Vagina (tissue), 2 donors: Measurements from ENCODE around the gene AARS1. TPM values are rescaled to one million over a fixed set of nuclear protein-coding genes. Genes with fewer than 3 reads are reported as not detected.
"Not testable (repeated sequence)": the region's sequence is repeated elsewhere in the genome, so short reads cannot be mapped to it uniquely, and the experiment has no call there.

Experiments used
- DNase-seq, 2 donors: peaks; one replicate each; pipeline ENCODE4 v3.0.0-alpha.2; 2017; ENCODE audit errors: extremely low spot score in 2 of 2
- H3K27ac ChIP-seq: fragments of 200-600 bp; sonication (generic); one replicate; pipeline ENCODE4 v1.5.1; 2019
- H3K27me3 ChIP-seq: fragments of 200-600 bp; sonication (generic); one replicate; pipeline ENCODE4 v1.5.1; 2019
- H3K36me3 ChIP-seq, 2 donors: fragments of 200-600 bp; sonication (generic); one replicate each; pipeline ENCODE4 v1.5.1; 2017 to 2019
- H3K4me1 ChIP-seq: fragments of 200-600 bp; sonication (generic); one replicate; pipeline ENCODE4 v1.5.1; 2019
- H3K4me3 ChIP-seq, 2 donors: fragments of 200-600 bp; sonication (generic); 1 replicate in 1 of 2; 2 replicates in 1 of 2; pipeline ENCODE4 v1.5.1; 2016 to 2019
- H3K9me3 ChIP-seq: fragments of 200-600 bp; sonication (generic); one replicate; pipeline ENCODE4 v1.5.1; 2019
- CTCF ChIP-seq, 3 experiments: fragments of 450-650 bp in 2 of 3; fragments of 200-600 bp in 1 of 3; sonication (generic) in 1 of 3; IDR thresholded peaks; one replicate each; pipeline ENCODE4 v1.5.1; 2017 to 2019; ENCODE audit warnings: antibody characterized with exemption in 3 of 3, mild to moderate bottlenecking in 2 of 3, moderate library complexity in 2 of 3
- POLR2A ChIP-seq, 2 donors: fragments of 450-650 bp; IDR thresholded peaks; one replicate each; pipeline ENCODE4 v1.6.1; 2017; ENCODE audit warnings: antibody characterized with exemption in 2 of 2, mild to moderate bottlenecking in 2 of 2, moderate library complexity in 2 of 2
- POLR2AphosphoS5 ChIP-seq, 2 donors: sonication (generic); formaldehyde crosslinking; IDR thresholded peaks; one replicate each; pipeline ENCODE4 v1.9.0; 2017; ENCODE audit warnings: antibody characterized with exemption in 2 of 2, mild to moderate bottlenecking in 2 of 2, low read depth in 1 of 2; ENCODE audit not compliant: insufficient read depth in 1 of 2
- intact Hi-C: fragments of 100-400 bp; cut with DNase I; formaldehyde crosslinking; loops from one replicate; pipeline ENCODE4 v1.15.1; 2023
- total RNA-seq: library from RNA; depleted of rRNA; stranded (reverse); fragments of >200 nt; gene quantifications from one replicate; pipeline ENCODE4 v1.2.3, GENCODE V29; 2016

Gene AARS1
- total RNA-seq, 1 donor from 2014 or later = 54.3 TPM

GRCh38 chr16:70324998-70325747 is 35.9 kb upstream of the AARS1 start:
- DNase-seq = no peak
- H3K36me3 ChIP-seq = peaks cover 0 to 75% of the 10 kb centered on the region in 2 donors
- no peak overlapping the region for H3K27ac ChIP-seq
- no peak overlapping the region for H3K4me3 ChIP-seq
- H3K9me3 ChIP-seq = no peaks in the 10 kb centered on the region
- H3K27me3 ChIP-seq = no peaks in the 10 kb centered on the region
- TF ChIP-seq CTCF (IDR thresholded peaks at IDR 0.05) (no peak), POLR2A (IDR thresholded peaks at IDR 0.05) (no peak), POLR2AphosphoS5 (IDR thresholded peaks at IDR 0.05; ENCODE audit: insufficient read depth in 1 of 2, low read depth in 1 of 2) (no peak)
- intact Hi-C loops = no loop called here
- H3K4me1 ChIP-seq = no peaks in the 10 kb centered on the region

GRCh38 chr16:70320121-70320520 is 30.8 kb upstream of the AARS1 start:
- Histone ChIP-seq H3K27me3 (no peaks in the 10 kb centered on the region), H3K9me3 (no peaks in the 10 kb centered on the region), H3K27ac (no peak overlapping the region), H3K4me3 (no peak overlapping the region), H3K4me1 (no peaks in the 10 kb centered on the region), H3K36me3 (peaks cover 0 to 73% of the 10 kb centered on the region in 2 donors)
- no peak for DNase-seq
- intact Hi-C loops = no loop called here
- TF ChIP-seq CTCF (IDR thresholded peaks at IDR 0.05) = no peak
- no peak for TF ChIP-seq POLR2A (IDR thresholded peaks at IDR 0.05)
- no peak for TF ChIP-seq POLR2AphosphoS5 (IDR thresholded peaks at IDR 0.05; ENCODE audit: insufficient read depth in 1 of 2, low read depth in 1 of 2)

GRCh38 chr16:70307726-70308125 is 18.4 kb upstream of the AARS1 start:
- H3K27me3 ChIP-seq, H3K27ac ChIP-seq, intact Hi-C loops, H3K4me3 ChIP-seq, DNase-seq, H3K4me1 ChIP-seq, H3K36me3 ChIP-seq, H3K9me3 ChIP-seq: not testable (repeated sequence)

GRCh38 chr16:70306880-70307279 is 17.6 kb upstream of the AARS1 start:
- Histone ChIP-seq H3K4me1 (peaks cover 5% of the 10 kb centered on the region), H3K4me3 (no peak overlapping the region), H3K27me3 (no peaks in the 10 kb centered on the region), H3K9me3 (no peaks in the 10 kb centered on the region), H3K36me3 (no peaks in the 10 kb centered on the region), H3K27ac (no peak overlapping the region)
- intact Hi-C loops = no loop called here
- TF ChIP-seq POLR2A (IDR thresholded peaks at IDR 0.05) = no peak
- TF ChIP-seq POLR2AphosphoS5 (IDR thresholded peaks at IDR 0.05; ENCODE audit: insufficient read depth in 1 of 2, low read depth in 1 of 2) = no peak
- TF ChIP-seq CTCF (IDR thresholded peaks at IDR 0.05) = no peak
- no peak for DNase-seq

GRCh38 chr16:70304892-70305448 is 15.7 kb upstream of the AARS1 start:
- H3K27me3 ChIP-seq = no peaks in the 10 kb centered on the region
- no peak for DNase-seq

More at GRCh38 chr16:70304892-70305448, 15.7 kb upstream of the AARS1 start:
- TF ChIP-seq POLR2AphosphoS5 (IDR thresholded peaks at IDR 0.05; ENCODE audit: insufficient read depth in 1 of 2, low read depth in 1 of 2) = no peak
- TF ChIP-seq POLR2A (IDR thresholded peaks at IDR 0.05) = no peak
- TF ChIP-seq CTCF (IDR thresholded peaks at IDR 0.05) = no peak
- H3K27ac ChIP-seq = no peak overlapping the region
- no peak overlapping the region for H3K4me3 ChIP-seq
- H3K36me3 ChIP-seq = no peaks in the 10 kb centered on the region
- intact Hi-C loops = no loop called here
- H3K4me1 ChIP-seq = peaks cover 5% of the 10 kb centered on the region
- H3K9me3 ChIP-seq = peaks cover 10% of the 10 kb centered on the region
